BE2C (cell line): ENCODE measurements around the gene EID3.

ENCODE experiments used
- DNase-seq: peaks from one replicate; pipeline ENCODE4 v3.0.0-alpha.2; 2020
- H3K27me3 ChIP-seq: fragments of 250-450 bp; sonication (Bioruptor Pico); 2 replicates; pipeline ENCODE4 v1.5.1; 2020; ENCODE audit warnings: mild to moderate bottlenecking
- H3K36me3 ChIP-seq: fragments of 250-450 bp; sonication (Bioruptor Pico); 2 replicates; pipeline ENCODE4 v1.5.1; 2020; ENCODE audit warnings: mild to moderate bottlenecking
- H3K4me1 ChIP-seq: fragments of 250-450 bp; sonication (Bioruptor Pico); 2 replicates; pipeline ENCODE4 v1.5.1; 2020
- H3K4me3 ChIP-seq: 2 replicates; pipeline ENCODE4 v1.5.1; 2011; ENCODE audit warnings: low read depth, low read length
- H3K9me3 ChIP-seq: fragments of 250-450 bp; sonication (Bioruptor Pico); 2 replicates; pipeline ENCODE4 v1.5.1; 2020
- CTCF ChIP-seq: IDR thresholded peaks from 2 replicates; pipeline ENCODE4 v1.5.1; 2012; ENCODE audit warnings: mild to moderate bottlenecking, low read depth, low read length

Gene EID3

DNA sequence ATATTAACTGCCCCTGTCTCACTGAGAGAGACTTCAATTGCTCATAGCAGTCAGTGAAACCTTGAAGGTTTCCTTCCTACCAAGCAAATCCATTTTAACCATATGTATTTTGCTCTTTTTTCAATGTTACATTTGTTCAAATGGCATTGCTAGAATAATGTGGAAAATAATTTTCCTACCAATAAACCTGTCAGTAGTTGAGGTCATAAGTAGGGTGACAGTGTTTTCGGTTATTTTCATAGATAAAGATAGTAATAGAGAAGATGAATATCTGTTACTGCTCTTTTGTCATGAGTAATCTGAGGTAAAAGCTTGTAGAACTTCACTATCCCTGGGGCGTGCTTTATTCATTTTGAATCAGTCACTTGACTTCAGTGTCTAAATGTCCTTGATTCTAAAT lies 32.6 kb downstream of the EID3 start:
- TF ChIP-seq CTCF, result no peak
- peaks cover 92% of the 10 kb centered on the region for H3K36me3 ChIP-seq
- H3K4me3 ChIP-seq, result no peak overlapping the region
- H3K27me3 ChIP-seq, result no peaks in the 10 kb centered on the region
- H3K4me1 ChIP-seq, result no peaks in the 10 kb centered on the region
- H3K9me3 ChIP-seq, result no peaks in the 10 kb centered on the region
- DNase-seq, result no peak

DNA sequence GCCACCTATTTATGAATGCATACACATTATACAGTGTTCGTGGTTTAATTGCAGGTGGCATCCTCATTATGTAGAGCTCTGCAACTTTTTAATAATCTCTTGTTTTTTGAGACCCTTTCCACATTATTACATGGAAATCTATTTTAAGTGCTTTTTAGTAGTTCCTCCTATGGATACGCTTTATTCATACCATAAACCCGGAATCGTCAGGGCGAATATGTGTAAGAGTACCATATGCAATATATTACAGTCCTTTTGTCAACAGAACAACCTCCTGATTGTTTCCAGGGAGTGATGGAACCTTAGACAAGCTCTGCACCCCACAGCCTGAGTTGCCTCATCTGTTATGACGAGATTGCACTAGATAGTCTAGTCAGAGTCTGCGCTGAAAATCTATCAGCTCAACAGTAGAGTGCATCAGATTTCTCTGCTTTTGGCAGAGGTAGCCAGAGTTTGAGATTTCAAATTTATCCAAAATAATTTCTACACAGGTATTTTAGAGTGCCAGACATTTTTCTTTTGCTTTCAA lies 33.6 kb downstream of the EID3 start:
- DNase-seq, result no peak
- Histone ChIP-seq H3K4me3 (no peak overlapping the region), H3K4me1 (no peaks in the 10 kb centered on the region), H3K9me3 (no peaks in the 10 kb centered on the region), H3K36me3 (peaks cover 92% of the 10 kb centered on the region), H3K27me3 (no peaks in the 10 kb centered on the region)
- TF ChIP-seq CTCF, result no peak

GRCh38 chr12:104339663-104340062 lies 36.1 kb downstream of the EID3 start:
- Histone ChIP-seq H3K4me1 (no peaks in the 10 kb centered on the region), H3K36me3 (peaks cover 89% of the 10 kb centered on the region), H3K4me3 (no peak overlapping the region), H3K9me3 (no peaks in the 10 kb centered on the region), H3K27me3 (no peaks in the 10 kb centered on the region)
- no peak for DNase-seq
- TF ChIP-seq CTCF, result peak; percentile 21

DNA sequence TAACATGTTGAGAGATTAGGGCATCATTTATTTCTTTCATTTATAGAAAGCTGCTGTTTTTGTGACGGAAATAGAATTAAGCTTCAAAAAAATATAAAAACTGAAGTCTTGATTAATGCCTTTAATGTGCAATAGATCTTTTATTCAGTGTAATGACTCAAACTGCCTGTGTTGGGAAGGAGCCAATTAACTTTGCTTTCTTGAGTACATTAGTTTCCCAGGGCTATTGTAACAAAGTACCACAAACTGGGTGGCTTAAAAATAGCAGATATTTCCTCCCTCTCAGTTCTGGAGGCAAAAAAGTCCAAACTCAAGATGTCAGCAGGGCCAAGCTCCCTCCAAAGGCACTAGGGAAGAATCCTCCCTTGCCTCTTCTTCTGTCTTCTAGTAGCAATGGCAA lies 36.6 kb downstream of the EID3 start:
- no peaks in the 10 kb centered on the region for H3K4me1 ChIP-seq
- DNase-seq, result no peak
- H3K27me3 ChIP-seq, result no peaks in the 10 kb centered on the region
- H3K4me3 ChIP-seq, result no peak overlapping the region
- H3K36me3 ChIP-seq, result peaks cover 87% of the 10 kb centered on the region
- no peaks in the 10 kb centered on the region for H3K9me3 ChIP-seq
- TF ChIP-seq CTCF, result no peak

GRCh38 chr12:104340925-104341611 lies 37.5 kb downstream of the EID3 start:
- H3K4me1 ChIP-seq, result no peaks in the 10 kb centered on the region
- DNase-seq, result no peak
- H3K27me3 ChIP-seq, result no peaks in the 10 kb centered on the region
- H3K36me3 ChIP-seq, result peaks cover 81% of the 10 kb centered on the region
- no peak for TF ChIP-seq CTCF
- H3K4me3 ChIP-seq, result no peak overlapping the region
- H3K9me3 ChIP-seq, result no peaks in the 10 kb centered on the region

DNA sequence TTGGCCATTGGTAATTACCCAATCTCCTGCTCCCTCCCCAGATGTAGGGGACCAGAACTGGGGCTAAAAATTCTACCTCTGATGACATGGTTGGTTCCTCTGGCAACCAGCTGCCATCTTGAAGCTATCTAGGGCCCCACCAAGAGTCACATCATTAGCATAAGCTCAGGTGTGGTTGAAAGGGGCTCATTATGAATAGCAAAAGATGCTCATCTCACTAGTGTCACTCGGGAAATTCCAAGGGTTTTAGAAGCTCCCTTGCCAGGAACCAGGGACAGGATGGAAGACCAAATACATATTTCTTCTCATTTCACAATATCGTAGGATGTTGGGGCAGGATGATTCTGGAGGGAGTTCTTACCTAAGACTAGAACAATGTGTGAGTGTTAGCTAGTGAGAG lies 38.6 kb downstream of the EID3 start:
- no peak overlapping the region for H3K4me3 ChIP-seq
- TF ChIP-seq CTCF, result no peak
- H3K4me1 ChIP-seq, result no peaks in the 10 kb centered on the region
- H3K36me3 ChIP-seq, result peaks cover 79% of the 10 kb centered on the region
- no peak for DNase-seq
- H3K9me3 ChIP-seq, result no peaks in the 10 kb centered on the region
- no peaks in the 10 kb centered on the region for H3K27me3 ChIP-seq
